ENCODE results near the gene PPHLN1. TPM values are rescaled to one million over a fixed set of nuclear protein-coding genes. Genes with fewer than 3 reads are reported as not detected.

Gene PPHLN1
- total and polyA plus RNA-seq, 2 of the 8 experiments (the other 6 are each of a cell fraction or from before 2014, with no cell fraction given): 34.3 to 71.6 TPM

DNA sequence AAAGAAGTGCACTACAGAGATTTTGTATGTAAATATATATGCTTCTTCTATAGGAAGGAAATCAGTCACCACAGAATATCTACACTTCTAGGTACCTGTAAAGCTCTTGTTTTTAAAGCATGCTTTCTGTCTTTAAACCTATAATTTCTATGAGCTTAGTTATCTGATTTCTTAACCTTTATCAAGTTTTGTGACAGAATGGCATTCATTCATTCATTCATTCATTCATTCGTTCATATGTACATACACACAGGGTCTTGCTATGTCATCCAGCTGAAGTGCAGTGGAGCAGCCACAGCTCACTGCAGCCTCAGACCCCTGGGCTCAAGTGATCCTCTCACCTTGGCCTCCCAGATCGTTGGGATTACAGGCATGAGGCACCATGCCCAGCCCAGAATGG is 16.1 kb downstream of the PPHLN1 start:
- no peak overlapping the region for H2BK5ac ChIP-seq (ENCODE audit: low read depth, low read length)
- no peak overlapping the region for H4K5ac ChIP-seq (ENCODE audit: insufficient read length, low read depth, low read length)
- no peak overlapping the region for H3K9ac ChIP-seq (replicated peaks in 1 of 4; ENCODE audit: extremely low read depth in 1 of 4, low read depth in 3 of 4, low read length in 3 of 4)
- peaks cover 2 to 4% of the 10 kb centered on the region in 2 experiments for H4K20me1 ChIP-seq (replicated peaks in 1 of 2; ENCODE audit: control insufficient read depth in 1 of 2, insufficient read depth in 2 of 2, low read length in 2 of 2)
- no peak overlapping the region for H2AFZ ChIP-seq (ENCODE audit: low read length)
- 93% methylated on average over 2 of the region's 2 CpGs; no CpG with 5 or more reads in 1 of the 2 experiments for WGBS, 2 experiments (ENCODE audit: extremely low coverage in 1 of 2, insufficient coverage in 1 of 2, insufficient read length in 1 of 2, insufficient replicate concordance in 2 of 2, low coverage in 1 of 2, low lambda C conversion rate in 2 of 2, missing lambda C conversion rate in 1 of 2)
- DNase-seq (ENCODE audit: low read depth in 1 of 2, low spot score in 2 of 2) (no peak), FAIRE-seq (no peak)
- no peak overlapping the region for H4K8ac ChIP-seq (ENCODE audit: extremely low read depth, insufficient read depth, low read length)
- peaks cover 0 to 82% of the 10 kb centered on the region in 2 experiments; a peak in 2 of 4 replicates for H3K79me2 ChIP-seq (ENCODE audit: control insufficient read depth in 1 of 2, insufficient read depth in 2 of 2, low read length in 2 of 2)
- H2BK12ac ChIP-seq (ENCODE audit: low read depth, low read length): no peak overlapping the region
- no peak overlapping the region for H2BK120ac ChIP-seq (replicated peaks; ENCODE audit: low read depth, low read length)
- no peaks in the 10 kb centered on the region for H3K23me2 ChIP-seq (ENCODE audit: low read depth, low read length)
- H2BK20ac ChIP-seq (ENCODE audit: low read length): no peak overlapping the region
- peaks cover 0 to 3% (median 1%) of the 10 kb centered on the region in 4 experiments; a peak in 1 of 8 replicates for H3K36me3 ChIP-seq (ENCODE audit: control insufficient read depth in 2 of 4, insufficient read depth in 4 of 4, low read length in 3 of 4)
- H4K91ac ChIP-seq (replicated peaks; ENCODE audit: insufficient read length, low read length): no peak overlapping the region
- H3K23ac ChIP-seq (ENCODE audit: insufficient read length): no peak overlapping the region
- H3K4me3 ChIP-seq (ENCODE audit: extremely low read depth in 1 of 4, insufficient read depth in 2 of 4, low read depth in 3 of 4, low read length in 4 of 4): no peak overlapping the region
- H3K14ac ChIP-seq (ENCODE audit: insufficient read length): no peak overlapping the region
- no peak overlapping the region for H3K4me2 ChIP-seq (ENCODE audit: insufficient read depth in 1 of 2, low read depth in 2 of 2, low read length in 2 of 2)
- no peaks in the 10 kb centered on the region for H3K4me1 ChIP-seq (replicated peaks in 1 of 4; ENCODE audit: control insufficient read depth in 3 of 4, insufficient read depth in 4 of 4, low read length in 3 of 4)
- no peak overlapping the region for H2BK15ac ChIP-seq (ENCODE audit: low read length)
- no peaks in the 10 kb centered on the region for H3K27me3 ChIP-seq (replicated peaks in 1 of 4; ENCODE audit: control insufficient read depth in 3 of 4, extremely low read depth in 1 of 4, insufficient read depth in 3 of 4, low read length in 3 of 4)
- H3K79me1 ChIP-seq (ENCODE audit: low read depth, low read length): peaks cover 7% of the 10 kb centered on the region; the same call in 1 of the 2 replicates
- H3K4ac ChIP-seq (replicated peaks; ENCODE audit: insufficient read length, low read depth, low read length): no peak overlapping the region
- ChIA-PET POLR2A (ENCODE audit: partially characterized antibody) (interaction anchor here (0.9 kb wide), 1 partner anchor 10 kb away, joined by 3 read pairs; no protein-coding TSS in a partner anchor), CTCF (ENCODE audit: partially characterized antibody) (interaction anchor here (0.9 to 1.6 kb wide), 4 partner anchors 9 to 94 kb away, joined by 3 to 7 read pairs (median 4); no protein-coding TSS in a partner anchor)
- H3K56ac ChIP-seq (replicated peaks; ENCODE audit: insufficient read length, low read depth, low read length): no peak overlapping the region
- H3K27ac ChIP-seq (ENCODE audit: low read depth, low read length): no peak overlapping the region
- no peak overlapping the region for H3K18ac ChIP-seq (ENCODE audit: extremely low read depth, low read length)
- no peak overlapping the region for H2AK5ac ChIP-seq (ENCODE audit: low read depth, low read length)
- no peaks in the 10 kb centered on the region for H3K9me3 ChIP-seq (ENCODE audit: insufficient read depth in 2 of 2, low read depth in 1 of 2, low read length in 1 of 2)
- TF ChIP-seq PHF8 (conservative IDR thresholded peaks at IDR 0.05; ENCODE audit: low read depth, low read length) (no peak), CBX5 (IDR thresholded peaks at IDR 0.05; ENCODE audit: low read depth, low read length) (no peak), SRF (IDR thresholded peaks at IDR 0.05; ENCODE audit: low read depth, low read length) (no peak), NRF1 (IDR thresholded peaks at IDR 0.05; ENCODE audit: low read depth, low read length) (no peak), RBBP5 (IDR thresholded peaks at IDR 0.05; ENCODE audit: borderline replicate concordance, low read depth, low read length) (no peak), KDM5A (IDR thresholded peaks at IDR 0.05; ENCODE audit: low read length) (no peak), SP4 (IDR thresholded peaks at IDR 0.05; ENCODE audit: low read length) (no peak), EZH2 (IDR thresholded peaks at IDR 0.05; ENCODE audit: low read depth, low read length, severe bottlenecking) (no peak), CREB1 (IDR thresholded peaks at IDR 0.05) (no peak), RNF2 (IDR thresholded peaks at IDR 0.05; ENCODE audit: borderline replicate concordance, low read depth, low read length, missing control alignments, poor library complexity, severe bottlenecking) (no peak), ZNF274 (IDR thresholded peaks at IDR 0.05; ENCODE audit: borderline replicate concordance, extremely low read depth, low read length) (no peak)
- TF ChIP-seq, protein P1, sequence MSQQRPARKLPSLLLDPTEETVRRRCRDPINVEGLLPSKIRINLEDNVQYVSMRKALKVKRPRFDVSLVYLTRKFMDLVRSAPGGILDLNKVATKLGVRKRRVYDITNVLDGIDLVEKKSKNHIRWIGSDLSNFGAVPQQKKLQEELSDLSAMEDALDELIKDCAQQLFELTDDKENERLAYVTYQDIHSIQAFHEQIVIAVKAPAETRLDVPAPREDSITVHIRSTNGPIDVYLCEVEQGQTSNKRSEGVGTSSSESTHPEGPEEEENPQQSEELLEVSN (IDR thresholded peaks at IDR 0.05): no peak
- TF ChIP-seq, protein P2, sequence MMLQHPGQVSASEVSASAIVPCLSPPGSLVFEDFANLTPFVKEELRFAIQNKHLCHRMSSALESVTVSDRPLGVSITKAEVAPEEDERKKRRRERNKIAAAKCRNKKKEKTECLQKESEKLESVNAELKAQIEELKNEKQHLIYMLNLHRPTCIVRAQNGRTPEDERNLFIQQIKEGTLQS (IDR thresholded peaks at IDR 0.05; ENCODE audit: insufficient read depth, low read depth, low read length): no peak

Data from H1 (cell line).